ENCODE data around the gene PRDM16.

The PRDM16 gene

DNA sequence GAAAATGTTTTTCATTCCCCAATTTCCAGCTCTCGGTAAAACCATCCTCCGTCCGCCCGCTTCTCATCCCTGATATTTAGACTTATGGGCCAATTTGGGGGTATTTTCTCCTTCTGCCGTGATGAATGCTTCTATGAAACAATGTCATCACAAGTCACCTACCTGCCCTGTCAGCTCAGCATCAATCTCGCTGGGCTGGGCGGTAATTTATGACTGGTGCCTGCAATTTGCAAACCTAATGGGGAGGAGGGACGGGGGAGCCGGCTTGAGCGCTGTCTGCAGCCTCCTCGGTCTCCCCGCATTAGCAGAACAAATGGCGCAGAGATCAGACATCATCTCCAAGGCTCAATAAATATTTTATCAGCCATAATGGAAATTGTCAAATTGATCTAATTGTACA, 72.1 kb downstream of the PRDM16 start:
- no peak for DNase-seq (ENCODE audit: low spot score)

GRCh38 chr1:3141836-3142235, 72.8 kb downstream of the PRDM16 start:
- no peak for DNase-seq (ENCODE audit: low spot score)

DNA sequence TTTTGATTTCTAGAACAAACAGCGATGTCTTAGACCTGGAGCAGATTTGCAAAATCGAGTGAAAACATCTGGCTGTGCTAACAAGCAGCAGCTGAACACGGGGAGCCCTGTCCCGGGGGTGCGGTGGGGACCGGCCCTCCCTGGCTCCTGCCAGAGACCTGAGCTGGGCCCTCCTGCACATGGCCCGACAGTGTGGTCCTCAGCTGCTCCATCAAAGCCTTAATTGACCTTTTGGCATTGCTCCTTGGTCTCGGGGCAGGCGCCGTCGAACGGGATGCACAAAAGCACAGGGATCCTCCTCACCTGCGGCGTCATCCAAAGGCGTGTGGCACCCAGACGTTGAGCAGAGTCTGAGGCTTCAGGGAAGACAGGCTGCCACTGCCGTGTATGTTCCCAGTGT, 73.2 kb downstream of the PRDM16 start:
- DNase-seq (ENCODE audit: low spot score) = no peak

- no peak for DNase-seq (ENCODE audit: low spot score)
Measured at GRCh38 chr1:3142751-3143150, 73.7 kb downstream of the PRDM16 start.

DNA sequence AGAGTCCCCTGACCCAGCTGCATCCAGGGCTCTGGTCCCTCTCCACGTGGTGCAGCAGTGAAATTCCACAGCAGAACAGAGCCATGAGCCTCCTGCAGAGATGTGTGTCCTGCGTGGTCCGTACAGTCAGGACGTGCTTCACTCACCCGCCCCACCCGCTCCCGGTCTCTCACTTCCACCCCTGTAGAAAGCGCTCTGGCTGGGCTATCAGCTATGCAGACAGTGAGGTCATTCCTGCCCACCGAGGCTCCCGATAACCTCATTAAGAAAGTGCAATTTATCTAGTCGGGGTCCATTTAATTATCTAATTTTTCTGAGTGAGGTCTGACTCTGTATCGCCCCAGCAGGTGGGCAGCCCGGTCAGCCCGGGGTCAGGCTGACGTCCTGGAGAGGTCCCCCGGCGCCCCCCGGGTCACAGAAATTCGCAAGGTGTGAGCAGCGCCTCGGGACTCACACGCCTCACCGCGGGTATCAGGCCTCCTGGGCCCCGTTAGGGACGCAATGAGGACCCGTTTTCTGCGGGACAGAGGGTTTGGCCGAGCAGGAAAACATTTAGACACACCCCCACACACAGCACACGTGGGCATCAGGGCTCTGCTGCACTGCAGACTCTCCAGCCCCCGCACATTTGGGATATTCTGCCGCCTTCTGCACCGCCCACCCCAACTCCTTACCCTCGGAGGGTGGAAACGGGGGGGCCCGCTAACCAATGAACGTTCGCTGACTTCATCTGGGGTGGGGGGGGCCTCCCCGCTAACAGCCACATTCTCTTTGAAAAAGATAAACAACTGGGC, 76.7 kb downstream of the PRDM16 start:
- DNase-seq (ENCODE audit: low spot score) = no peak

GRCh38 chr1:3146458-3146857, 77.5 kb downstream of the PRDM16 start:
- no peak for DNase-seq (ENCODE audit: low spot score)

DNA sequence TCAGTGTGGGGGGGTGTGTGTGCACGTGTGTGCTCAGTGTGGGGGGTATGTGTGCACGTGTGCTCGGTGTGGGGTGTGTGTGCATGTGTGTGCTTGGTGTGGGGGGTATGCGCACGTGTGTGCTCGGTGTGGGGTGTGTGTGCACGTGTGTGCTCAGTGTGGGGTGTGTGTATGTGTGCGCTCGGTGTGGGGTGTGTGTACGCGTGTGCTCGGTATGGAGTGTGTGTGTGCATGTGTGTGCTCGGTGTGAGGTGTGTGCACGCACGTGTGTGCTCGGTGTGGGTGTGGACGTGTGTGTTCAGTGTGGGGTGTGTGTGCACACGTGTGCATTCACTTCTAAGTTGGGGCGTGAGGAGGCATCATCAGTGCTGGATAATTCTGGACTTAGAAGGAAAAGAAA, 77.9 kb downstream of the PRDM16 start:
- no peak for DNase-seq (ENCODE audit: low spot score)

GRCh38 chr1:3148171-3148570, 79.2 kb downstream of the PRDM16 start:
- DNase-seq (ENCODE audit: low spot score) = no peak

DNA sequence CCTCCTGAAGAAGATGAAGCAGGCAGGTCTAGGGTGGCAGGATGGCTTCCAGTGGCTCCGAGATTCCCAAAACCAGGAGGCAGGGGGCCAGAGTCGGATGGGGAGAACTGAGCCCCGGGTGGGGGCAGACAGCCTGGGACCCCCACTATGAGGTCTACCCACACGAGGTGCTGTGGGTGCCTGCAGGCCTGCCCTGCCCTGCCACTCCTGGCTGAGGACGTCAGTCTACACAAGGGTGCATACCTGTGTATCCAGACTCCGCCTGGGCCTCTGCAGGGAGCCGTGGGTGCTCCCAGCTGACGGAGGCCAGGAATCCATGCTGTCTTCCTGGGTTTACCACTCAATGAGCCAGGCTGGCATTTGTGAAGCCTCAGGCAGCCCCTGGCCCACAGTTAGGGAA, 80.3 kb downstream of the PRDM16 start:
- no peak for DNase-seq (ENCODE audit: low spot score)

DNA sequence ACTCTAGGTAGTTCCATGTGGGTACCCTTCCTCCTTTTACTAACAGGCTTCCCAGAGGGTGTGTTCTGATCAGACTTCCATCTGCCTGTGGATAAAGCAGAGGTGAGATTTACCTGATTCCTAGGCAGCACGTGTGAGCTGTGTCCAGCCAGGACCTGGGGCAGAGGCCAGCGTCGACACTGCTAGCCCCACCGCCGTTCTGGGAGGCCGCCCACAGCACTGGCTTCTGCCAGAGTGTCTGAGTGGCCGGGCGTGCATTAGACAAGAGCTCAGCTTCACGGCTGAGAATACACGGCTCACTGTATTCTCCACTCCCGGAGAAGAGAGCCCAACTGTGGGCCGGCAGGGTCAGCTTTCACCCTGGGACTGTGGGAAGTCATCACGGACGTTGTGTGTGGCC, 82.5 kb downstream of the PRDM16 start:
- no peak for DNase-seq (ENCODE audit: low spot score)

GRCh38 chr1:3152143-3152542, 83.1 kb downstream of the PRDM16 start:
- DNase-seq (ENCODE audit: low spot score) = no peak

DNA sequence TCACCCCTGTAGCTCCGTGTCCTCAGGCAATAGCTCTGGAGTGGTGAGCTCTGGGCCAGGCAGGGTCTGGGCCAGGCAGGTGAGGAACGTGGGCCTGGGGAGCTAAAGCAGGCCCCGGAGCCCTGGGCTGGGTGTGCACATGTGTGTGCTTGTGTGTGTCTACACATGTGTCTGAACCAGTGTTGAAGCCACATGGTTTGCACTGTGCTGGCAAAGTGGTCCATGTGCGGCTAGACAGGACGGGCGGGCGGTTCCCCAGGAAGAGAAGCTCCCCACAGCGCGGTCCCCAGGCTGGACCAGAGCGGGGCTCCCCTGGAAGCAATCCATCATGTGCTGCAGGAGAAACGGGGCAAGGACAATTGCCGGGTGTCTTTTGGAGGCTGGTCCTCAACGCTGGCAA, 84.2 kb downstream of the PRDM16 start:
- DNase-seq (ENCODE audit: low spot score) = no peak

DNA sequence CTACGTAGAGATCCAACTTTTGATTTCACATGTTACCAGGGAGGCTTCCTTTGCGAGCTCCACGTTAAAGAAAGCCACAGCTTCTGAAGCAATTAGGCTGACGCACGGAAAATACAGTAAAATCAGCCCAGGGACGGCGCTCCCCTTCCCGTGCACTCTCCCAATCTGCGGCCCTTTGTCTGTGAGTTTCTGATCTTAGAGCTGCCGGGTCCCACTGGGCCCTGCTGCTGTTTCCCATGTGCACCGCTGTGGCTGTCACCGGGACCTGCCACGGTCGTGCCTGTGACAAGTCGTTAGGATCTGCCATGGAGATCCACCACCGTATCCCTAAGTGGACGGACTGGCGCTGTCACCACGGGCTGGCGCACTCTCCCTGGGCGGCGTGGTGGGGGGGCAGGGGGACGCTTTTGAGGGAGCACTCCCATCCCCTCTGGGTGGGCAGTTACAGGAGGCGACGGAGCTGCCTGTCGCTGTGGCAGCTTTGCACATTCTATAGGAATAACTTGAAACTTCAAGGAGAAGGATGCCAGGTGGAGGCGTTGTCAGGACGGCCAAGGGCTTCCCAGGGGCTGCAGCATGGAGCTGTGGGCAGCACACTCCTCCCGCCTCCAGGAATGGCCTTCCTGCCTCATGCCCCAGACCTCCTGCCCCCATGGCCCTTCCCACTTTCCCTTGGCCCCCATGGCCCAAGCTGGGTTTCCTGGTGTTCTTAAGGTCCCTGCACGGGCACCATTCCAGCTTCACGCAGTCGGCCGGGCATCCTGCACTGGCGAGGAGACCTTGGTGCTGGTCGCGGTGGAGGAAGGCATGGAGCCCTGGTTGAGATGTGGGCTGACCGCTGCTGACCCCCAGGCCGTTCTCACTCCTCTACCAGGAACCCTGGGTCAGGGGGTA, 85.1 kb downstream of the PRDM16 start:
- no peak for DNase-seq (ENCODE audit: low spot score)

DNA sequence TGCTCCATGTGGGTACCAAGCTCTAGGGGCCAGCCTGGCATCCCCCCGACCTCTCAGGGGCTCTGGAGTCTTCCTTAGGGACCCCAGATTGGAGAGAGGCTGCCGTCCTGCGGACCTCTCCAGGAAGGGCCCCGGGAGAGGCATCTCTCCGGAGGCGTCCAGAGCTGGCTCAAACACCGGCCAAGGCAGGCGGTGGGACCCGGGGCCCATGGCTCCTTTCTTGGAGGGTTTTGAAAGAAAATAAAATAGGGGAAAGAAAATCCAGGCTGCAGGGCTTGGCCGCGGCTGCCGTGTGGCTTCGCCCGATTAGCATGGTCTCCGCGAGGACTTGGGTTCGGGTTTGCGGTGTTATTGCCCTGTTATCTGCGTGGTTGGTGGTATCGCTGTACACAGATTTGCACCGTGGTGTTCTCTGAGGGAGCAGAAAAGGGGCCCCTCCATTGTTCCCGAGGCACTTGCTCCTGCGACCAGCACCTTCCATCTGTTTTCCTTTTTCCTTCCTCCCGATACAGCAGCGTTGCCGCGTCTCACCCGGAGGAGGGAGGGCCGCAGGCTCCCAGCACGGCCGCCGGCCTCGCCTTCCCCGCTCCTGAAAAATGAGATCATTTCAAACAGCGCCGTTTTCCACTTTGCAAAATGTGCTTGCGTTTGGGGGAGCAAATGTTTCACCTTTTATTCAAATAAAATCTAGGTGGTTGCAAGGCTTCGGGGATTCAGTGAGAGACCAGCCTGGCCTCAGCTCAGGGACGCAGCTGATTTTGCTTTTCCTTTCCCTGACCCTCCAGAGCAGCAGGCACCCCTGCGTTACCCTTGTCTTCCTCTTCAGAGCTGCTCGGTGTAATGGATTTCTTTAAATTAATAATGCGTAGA, 86.3 kb downstream of the PRDM16 start:
- DNase-seq (ENCODE audit: low spot score) = no peak

GRCh38 chr1:3155926-3156220, 86.9 kb downstream of the PRDM16 start:
- DNase-seq (ENCODE audit: low spot score) = no peak

GRCh38 chr1:3156936-3157335, 87.9 kb downstream of the PRDM16 start:
- no peak for DNase-seq (ENCODE audit: low spot score)

- no peak for DNase-seq (ENCODE audit: low spot score)
Measured at GRCh38 chr1:3158347-3158746, 89.3 kb downstream of the PRDM16 start.

DNA sequence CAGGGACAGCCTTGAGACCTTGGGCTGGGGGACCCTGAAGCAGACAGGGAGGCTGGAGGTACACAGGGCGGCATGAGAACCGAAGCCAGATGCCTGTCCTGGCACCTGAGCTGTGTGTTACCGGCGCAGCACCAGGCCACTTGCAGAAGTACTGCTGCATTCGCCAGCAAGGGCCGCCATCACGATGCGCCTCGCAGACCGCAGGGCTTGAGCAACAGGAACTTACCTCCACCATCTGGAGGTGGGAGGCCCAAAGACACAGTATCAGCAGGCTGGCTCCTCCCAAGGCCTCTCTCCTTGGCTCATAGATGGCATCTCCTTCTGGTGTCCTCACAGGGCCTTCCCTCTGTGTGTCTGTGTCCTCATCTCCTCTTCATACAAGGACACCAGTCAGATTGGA, 90.1 kb downstream of the PRDM16 start:
- no peak for DNase-seq (ENCODE audit: low spot score)

DNA sequence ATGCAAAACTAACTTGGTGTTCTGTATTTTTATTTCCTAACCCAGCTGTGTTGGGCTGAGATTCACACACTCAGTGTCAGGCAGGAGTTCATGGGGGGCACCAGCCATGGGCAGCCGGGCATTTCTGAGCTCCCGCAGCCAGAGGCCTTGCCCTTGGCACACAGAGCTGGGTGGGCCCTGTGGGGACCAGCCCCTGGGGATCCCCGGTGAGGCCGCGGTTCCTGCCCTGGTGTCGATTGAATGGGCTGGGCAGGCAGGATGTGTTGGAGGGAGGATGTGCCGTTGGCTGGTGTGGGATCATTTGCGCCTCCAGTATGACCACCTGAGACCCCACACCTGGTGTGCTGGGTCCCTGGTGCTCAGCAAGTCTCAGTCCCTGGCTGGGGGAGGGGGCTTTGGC, 91.0 kb downstream of the PRDM16 start:
- no peak for DNase-seq (ENCODE audit: low spot score)

GRCh38 chr1:3160647-3161145, 91.7 kb downstream of the PRDM16 start:
- DNase-seq (ENCODE audit: low spot score) = no peak

DNA sequence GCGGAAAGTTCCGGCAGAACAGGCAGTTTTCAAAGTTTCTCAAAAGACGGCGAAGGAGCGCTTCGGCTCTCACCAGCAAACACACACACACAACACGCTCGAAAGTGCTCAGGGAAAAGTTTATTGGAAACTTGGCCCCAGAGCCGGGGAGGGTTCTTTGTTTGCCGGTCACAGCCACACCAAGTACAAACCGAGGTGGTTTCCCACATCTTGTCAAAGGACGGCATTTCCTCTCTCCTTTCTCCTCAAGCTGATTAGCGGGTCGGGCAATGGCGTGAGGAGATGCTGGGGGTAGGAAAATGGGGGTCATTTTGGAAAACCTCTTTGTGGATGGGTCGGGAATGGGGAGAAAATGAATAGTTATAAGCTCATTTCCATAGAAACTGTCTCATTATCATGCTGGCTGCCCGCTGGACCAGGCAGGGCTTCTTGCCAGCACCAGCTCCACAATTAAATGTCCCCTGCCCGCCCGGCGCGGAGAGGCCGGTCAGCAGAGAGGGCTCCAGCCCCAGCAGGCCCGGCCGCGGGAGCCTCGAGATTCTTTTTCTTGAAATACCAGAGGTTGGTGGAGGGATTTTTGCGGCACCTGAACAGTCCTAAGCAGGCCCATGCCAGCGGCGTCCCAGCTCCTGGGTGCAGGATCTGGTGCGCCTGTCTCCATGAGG, 92.3 kb downstream of the PRDM16 start:
- DNase-seq (ENCODE audit: low spot score) = no peak

DNA sequence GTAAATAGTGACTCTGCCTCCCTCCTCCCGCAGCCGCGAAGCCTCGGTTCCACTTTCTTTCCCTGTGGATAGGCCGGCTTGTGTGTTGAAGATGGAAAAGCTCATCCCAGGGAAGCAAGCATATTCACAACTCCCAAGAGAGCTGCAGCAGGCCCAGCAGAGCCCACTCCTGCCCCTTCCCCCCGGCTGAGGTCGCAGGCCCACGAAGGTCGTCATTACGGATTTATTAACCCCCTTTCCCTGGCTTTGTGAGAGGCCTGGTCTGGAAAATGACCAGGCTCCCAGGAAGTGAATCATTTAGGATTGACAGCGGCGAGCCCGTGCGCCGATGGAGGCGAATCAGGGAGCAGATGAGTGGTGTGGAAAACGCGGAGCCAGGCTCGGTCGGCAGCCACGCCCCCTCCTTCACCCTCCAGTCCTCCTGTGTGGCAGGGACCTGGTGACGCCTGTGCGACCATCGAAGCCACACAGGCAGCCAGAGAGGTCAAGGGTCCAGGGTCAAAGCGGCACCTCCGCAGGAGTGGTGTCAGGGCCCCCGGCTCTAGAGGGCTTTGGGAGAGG, 93.4 kb downstream of the PRDM16 start:
- DNase-seq (ENCODE audit: low spot score) = no peak
